K562 (cell line): Measurements from ENCODE around the gene PTAR1. TPM values are rescaled to one million over a fixed set of nuclear protein-coding genes. Genes with fewer than 3 reads are reported as not detected.

Source experiments
- ATAC-seq: fragments of 200-7000 bp; cut with Tn5 transposase; 3 replicates; pipeline ENCODE4 v1.9.1; 2020; ENCODE audit warnings: moderate library complexity
- BruUV-seq: library from RNA; stranded (reverse); fragments of 400-500 nt; replicated peaks from 2 replicates; lab custom pipeline; 2021; lab: Mats Ljungman, UMichigan
- CTCF ChIA-PET: fragments of 300-600 bp; formaldehyde crosslinking; extraction: SDS; loops from one replicate; lab custom pipeline; 2021; ENCODE audit warnings: low intra/inter-chr PET ratio; lab: Yijun Ruan, JAX
- POLR2A ChIA-PET: fragments of 300-600, 350-650 bp; sonication (Branson Sonifier 250); formaldehyde crosslinking; extraction: SDS; loops from one replicate; lab custom pipeline; 2021; ENCODE audit warnings: antibody characterized with exemption, inconsistent platforms; lab: Yijun Ruan, JAX
- DNase-seq, 4 experiments: peaks; one replicate each; pipeline versions ENCODE4 v3.0.0 to v3.0.0-alpha.2; 2011 to 2018; ENCODE audit warnings: low spot score in 3 of 4, mixed read lengths in 3 of 4; ENCODE audit errors: extremely low read depth in 1 of 4
- FAIRE-seq: peaks from 2 replicates; lab custom pipeline; 2011; peaks lifted over from hg19 to GRCh38; lab: Jason Lieb, UNC
- H2AFZ ChIP-seq: 2 replicates; pipeline ENCODE4 v1.6.0; 2011; ENCODE audit warnings: low read depth, low read length, control low read depth, inconsistent platforms
- H3K27ac ChIP-seq: fragments of 200-600 bp; 3 replicates; pipeline ENCODE4 v1.8.0; 2011; ENCODE audit warnings: low read depth, mild to moderate bottlenecking, control low read depth, inconsistent platforms, low read length, moderate library complexity, mixed read lengths; ENCODE audit errors: extremely low read depth
- H3K27me3 ChIP-seq, 2 experiments: fragments of 300-600 bp in 1 of 2; 2 replicates in 1 of 2; 3 replicates in 1 of 2; pipeline versions ENCODE4 v1.6.0 to v1.8.0; 2011; ENCODE audit warnings: inconsistent platforms in 2 of 2, low read length in 2 of 2, mild to moderate bottlenecking in 1 of 2, mixed read lengths in 1 of 2, moderate library complexity in 1 of 2; ENCODE audit not compliant: control insufficient read depth in 2 of 2, insufficient read depth in 2 of 2
- H3K36me3 ChIP-seq: fragments of 300-600 bp; 3 replicates; pipeline ENCODE4 v1.8.0; 2011; ENCODE audit warnings: mild to moderate bottlenecking, low read length, inconsistent platforms; ENCODE audit not compliant: control insufficient read depth, insufficient read depth
- H3K4me1 ChIP-seq, 2 experiments: fragments of 200-600 bp in 1 of 2; replicated peaks in 1 of 2; 2 replicates in 1 of 2; 3 replicates in 1 of 2; pipeline versions ENCODE4 v1.5.1 to v1.8.0; 2011; ENCODE audit warnings: inconsistent platforms in 2 of 2, low read length in 2 of 2, mild to moderate bottlenecking in 1 of 2, mixed read lengths in 1 of 2, moderate library complexity in 1 of 2; ENCODE audit not compliant: control insufficient read depth in 2 of 2, insufficient read depth in 2 of 2
- H3K4me2 ChIP-seq: 2 replicates; pipeline ENCODE4 v1.6.1; 2011; ENCODE audit warnings: low read length, control low read depth, inconsistent platforms, mixed read lengths; ENCODE audit not compliant: insufficient read depth
- H3K4me3 ChIP-seq: fragments of 200-600 bp; sonication (generic), shearing (Covaris generic); 2 replicates; pipeline ENCODE4 v1.5.1; 2016; ENCODE audit warnings: control low read depth, inconsistent platforms
- H3K79me2 ChIP-seq: fragments of 200-600 bp; 3 replicates; pipeline ENCODE4 v1.8.0; 2011; ENCODE audit warnings: low read length, inconsistent platforms; ENCODE audit not compliant: control insufficient read depth, insufficient read depth
- H3K9ac ChIP-seq, 2 experiments: 2 replicates each; pipeline versions ENCODE4 v1.6.0 to v1.6.1; 2011; ENCODE audit warnings: low read depth in 2 of 2, low read length in 2 of 2, control low read depth in 1 of 2, inconsistent platforms in 1 of 2, mild to moderate bottlenecking in 1 of 2, mixed read lengths in 1 of 2; ENCODE audit not compliant: insufficient read depth in 1 of 2
- H3K9me1 ChIP-seq: one replicate; pipeline ENCODE4 v1.6.0; 2011; ENCODE audit warnings: inconsistent platforms, mild to moderate bottlenecking, low read length, moderate library complexity; ENCODE audit not compliant: control insufficient read depth, insufficient read depth
- H3K9me3 ChIP-seq: replicated peaks from 2 replicates; pipeline ENCODE4 v1.5.1; 2011; ENCODE audit warnings: low read depth, low read length, inconsistent platforms; ENCODE audit not compliant: control insufficient read depth, insufficient read depth
- H4K20me1 ChIP-seq: replicated peaks from 2 replicates; pipeline ENCODE4 v1.6.1; 2011; ENCODE audit warnings: low read length, inconsistent platforms, mixed read lengths; ENCODE audit not compliant: control insufficient read depth, insufficient read depth
- CSDE1 ChIP-seq, 2 experiments: fragments of 450-650 bp; IDR thresholded peaks; 2 replicates each; pipeline ENCODE4 v1.6.1; 2016; ENCODE audit warnings: mild to moderate bottlenecking in 1 of 2
- FOXO4 ChIP-seq: fragments of 450-650 bp; formaldehyde crosslinking; IDR thresholded peaks from 2 replicates; pipeline ENCODE4 v1.4.0; 2020; ENCODE audit warnings: mild to moderate bottlenecking, moderate library complexity
- NR0B1 ChIP-seq: fragments of 450-650 bp; IDR thresholded peaks from one replicate; pipeline ENCODE4 v1.6.1; 2018; ENCODE audit warnings: mild to moderate bottlenecking, moderate library complexity; ENCODE audit not compliant: partially characterized antibody
- WGBS: fragments of 100-300 bp; shearing (Covaris generic); methylation state at CpG from one replicate; pipeline ENCODE4 v1.1.6; 2016; ENCODE audit warnings: low coverage, mixed read lengths; ENCODE audit not compliant: insufficient coverage; ENCODE audit errors: missing lambda C conversion rate; 5-methylcytosine and 5-hydroxymethylcytosine counted together
- in situ Hi-C: fragments of 300-500 bp; cut with MboI; formaldehyde crosslinking; loops from 4 replicates; pipeline ENCODE4 v1.15.0; 2018; ENCODE audit warnings: inconsistent platforms, mixed read lengths
- intact Hi-C: fragments of 100-400 bp; cut with micrococcal nuclease; formaldehyde crosslinking; loops from 2 replicates; pipeline ENCODE4 v1.14.2; 2022
- polyA plus RNA-seq, 8 experiments: library from polyadenylated mRNA; depleted of rRNA in 4 of 8; stranded (reverse) in 5 of 8; unstranded in 3 of 8; fragments of >200 nt; fragmentation: Nextera tagmentation in 2 of 8; fragmentation: Illumina TruSeq in 1 of 8; extraction: Ambion mirVana in 2 of 8; extraction: Trizol in 1 of 8; gene quantifications; 2 replicates each; pipeline versions ENCODE4 v1.2.1 to v1.2.3, GENCODE V29; 2011 to 2014; ENCODE audit warnings: inconsistent platforms in 1 of 8, missing spikeins in 1 of 8
- total RNA-seq, 7 experiments: library from RNA; depleted of rRNA in 6 of 7; stranded (reverse); fragments of >200 nt in 6 of 7; fragmentation: Illumina TruSeq in 2 of 7; extraction: Trizol in 2 of 7; gene quantifications; 2 replicates each; pipeline versions ENCODE4 v1.2.1 to v1.2.3, GENCODE V29; 2011 to 2021; ENCODE audit warnings: low replicate concordance in 1 of 7

Gene PTAR1
- total and polyA plus RNA-seq, 9 of the 15 experiments (the other 6 are each of a cell fraction or from before 2014, with no cell fraction given): 10.1 to 48.0 (median 28.0) TPM

GRCh38 chr9:69674716-69675438 lies 84.9 kb downstream of the PTAR1 start:
- 0% methylated on average over 3 of the region's 3 CpGs for WGBS
- no TSS peak for BruUV-seq
- no peak for TF ChIP-seq CSDE1 (IDR thresholded peaks at IDR 0.05)
- no peak for TF ChIP-seq FOXO4 (CRISPR knock-in tag)
- TF ChIP-seq NR0B1: no peak
- Histone ChIP-seq H3K36me3 (no peaks in the 10 kb centered on the region), H3K79me2 (no peaks in the 10 kb centered on the region), H3K9me3 (no peaks in the 10 kb centered on the region), H3K4me3 (no peak overlapping the region), H3K9me1 (no peaks in the 10 kb centered on the region), H3K9ac (no peak overlapping the region), H3K27ac (no peak overlapping the region), H4K20me1 (no peaks in the 10 kb centered on the region; the same call in 1 of the 2 replicates), H2AFZ (no peak overlapping the region), H3K4me2 (no peak overlapping the region), H3K4me1 (peaks cover 0 to 15% of the 10 kb centered on the region in 2 experiments; a peak in 2 of 5 replicates), H3K27me3 (peaks cover 0 to 10% of the 10 kb centered on the region in 2 experiments; a peak in 3 of 5 replicates)
- DNase-seq (no peak), FAIRE-seq (no peak), ATAC-seq (no peak)
- ChIA-PET POLR2A (interaction anchor here (0.7 kb wide), 1 partner anchor 10 kb away, joined by 3 read pairs; no protein-coding TSS in a partner anchor), CTCF (no interaction called here)
- in situ Hi-C loops (no loop called here), intact Hi-C loops (loop anchor here (5.0 kb wide), 3 partner anchors 82 to 202 kb away; partner anchors contain the start of gene CFAP95)
